Measurements from ENCODE around the gene GRIP2. TPM values are rescaled to one million over a fixed set of nuclear protein-coding genes. Genes with fewer than 3 reads are reported as not detected.

The GRIP2 gene
- total and polyA plus RNA-seq, 2 of the 4 experiments (the other 2 are of a cell fraction), result 0.05 TPM; not detected in 1

DNA sequence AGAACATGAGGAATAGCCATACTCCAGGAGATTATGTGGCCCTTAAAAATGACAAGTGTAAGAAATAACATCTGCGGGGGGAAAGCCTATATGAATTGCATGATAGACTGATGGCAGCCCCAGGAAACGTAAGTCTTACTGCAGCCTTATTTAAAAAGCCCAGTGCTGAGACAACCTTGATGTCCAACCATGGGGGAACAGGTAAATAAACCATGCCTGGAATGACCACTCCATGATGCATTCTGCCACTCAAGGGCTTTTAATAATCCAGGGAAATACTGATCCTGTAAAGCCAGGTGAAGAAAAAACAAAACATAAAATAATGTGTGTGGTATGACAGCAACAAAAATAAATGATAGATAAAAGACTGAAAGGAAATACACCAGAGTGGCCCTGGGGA lies 46.5 kb upstream of the GRIP2 start:
- no peak for TF ChIP-seq MXI1 (IDR thresholded peaks at IDR 0.05; ENCODE audit: borderline replicate concordance, low read depth, low read length)
- no peak for TF ChIP-seq RCOR1 (IDR thresholded peaks at IDR 0.05; ENCODE audit: insufficient replicate concordance, low read length)
- no peak for TF ChIP-seq FOS (IDR thresholded peaks at IDR 0.05; ENCODE audit: low read depth, low read length)
- no peak for TF ChIP-seq CEBPB (IDR thresholded peaks at IDR 0.05; ENCODE audit: low read depth, low read length)
- TF ChIP-seq, protein P1, sequence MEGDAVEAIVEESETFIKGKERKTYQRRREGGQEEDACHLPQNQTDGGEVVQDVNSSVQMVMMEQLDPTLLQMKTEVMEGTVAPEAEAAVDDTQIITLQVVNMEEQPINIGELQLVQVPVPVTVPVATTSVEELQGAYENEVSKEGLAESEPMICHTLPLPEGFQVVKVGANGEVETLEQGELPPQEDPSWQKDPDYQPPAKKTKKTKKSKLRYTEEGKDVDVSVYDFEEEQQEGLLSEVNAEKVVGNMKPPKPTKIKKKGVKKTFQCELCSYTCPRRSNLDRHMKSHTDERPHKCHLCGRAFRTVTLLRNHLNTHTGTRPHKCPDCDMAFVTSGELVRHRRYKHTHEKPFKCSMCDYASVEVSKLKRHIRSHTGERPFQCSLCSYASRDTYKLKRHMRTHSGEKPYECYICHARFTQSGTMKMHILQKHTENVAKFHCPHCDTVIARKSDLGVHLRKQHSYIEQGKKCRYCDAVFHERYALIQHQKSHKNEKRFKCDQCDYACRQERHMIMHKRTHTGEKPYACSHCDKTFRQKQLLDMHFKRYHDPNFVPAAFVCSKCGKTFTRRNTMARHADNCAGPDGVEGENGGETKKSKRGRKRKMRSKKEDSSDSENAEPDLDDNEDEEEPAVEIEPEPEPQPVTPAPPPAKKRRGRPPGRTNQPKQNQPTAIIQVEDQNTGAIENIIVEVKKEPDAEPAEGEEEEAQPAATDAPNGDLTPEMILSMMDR (conservative IDR thresholded peaks at IDR 0.05; ENCODE audit: low read depth, low read length), result no peak
- no peak for TF ChIP-seq BHLHE40 (IDR thresholded peaks at IDR 0.05; ENCODE audit: low read depth, low read length)
- no peak for TF ChIP-seq SMC3 (IDR thresholded peaks at IDR 0.05; ENCODE audit: low read depth, low read length)
- TF ChIP-seq RFX5 (IDR thresholded peaks at IDR 0.05; ENCODE audit: low read depth, low read length), result no peak
- TF ChIP-seq RAD21 (IDR thresholded peaks at IDR 0.05; ENCODE audit: low read length), result no peak
- Histone ChIP-seq H3K4me2 (ENCODE audit: low read depth, low read length) (no peak overlapping the region), H4K91ac (ENCODE audit: insufficient read depth, low read depth, low read length) (no peak overlapping the region), H3K27me3 (ENCODE audit: control insufficient read depth, insufficient read depth, low read length) (peaks cover 22% of the 10 kb centered on the region), H3K14ac (replicated peaks; ENCODE audit: low read depth, low read length) (no peak overlapping the region), H3K9me3 (ENCODE audit: control insufficient read depth, insufficient read depth, low read length) (no peaks in the 10 kb centered on the region), H2BK15ac (ENCODE audit: low read depth, low read length) (no peak overlapping the region), H3K36me3 (ENCODE audit: control insufficient read depth, insufficient read depth, low read length) (no peaks in the 10 kb centered on the region), H4K8ac (ENCODE audit: low read depth in 2 of 2, low read length in 2 of 2) (no peak overlapping the region), H3K4me1 (ENCODE audit: control insufficient read depth, insufficient read depth, low read length) (no peaks in the 10 kb centered on the region), H2BK20ac (ENCODE audit: low read depth, low read length) (no peak overlapping the region), H2AK5ac (ENCODE audit: low read depth, low read length) (no peak overlapping the region), H2BK120ac (ENCODE audit: low read depth, low read length) (no peak overlapping the region), H4K5ac (ENCODE audit: low read depth, low read length) (no peak overlapping the region), H3K18ac (ENCODE audit: low read depth, low read length) (no peak overlapping the region), H2AFZ (replicated peaks; ENCODE audit: low read length, poor library complexity) (no peak overlapping the region), H2AK9ac (replicated peaks; ENCODE audit: low read depth, low read length, poor library complexity) (no peak overlapping the region), H2BK5ac (ENCODE audit: low read depth, low read length, poor library complexity, severe bottlenecking) (no peak overlapping the region), H3K9ac (ENCODE audit: low read depth, low read length) (no peak overlapping the region), H3K79me1 (ENCODE audit: low read depth in 1 of 2, low read length in 2 of 2) (no peaks in the 10 kb centered on the region), H3K9me1 (ENCODE audit: insufficient read depth, low read length) (no peaks in the 10 kb centered on the region), H3K23ac (ENCODE audit: low read depth, low read length) (no peak overlapping the region), H3K4me3 (ENCODE audit: insufficient read depth, low read depth, low read length) (no peak overlapping the region), H3K4ac (ENCODE audit: low read depth, low read length) (no peak overlapping the region), H3K27ac (ENCODE audit: insufficient read depth, low read length) (no peak overlapping the region), H3K56ac (ENCODE audit: extremely low read depth, insufficient read depth, low read length) (no peak overlapping the region), H4K20me1 (ENCODE audit: insufficient read depth, low read length) (no peaks in the 10 kb centered on the region; the same call in 1 of the 2 replicates)
- in situ Hi-C loops (cut with MboI; ENCODE audit: low sequenced_read_pairs) (no loop called here), dilution Hi-C loops (cut with HindIII; ENCODE audit: low sequenced_read_pairs, unreplicated experiment) (no loop called here), intact Hi-C loops (cut with micrococcal nuclease) (no loop called here)
- DNase-seq (no peak), ATAC-seq (ENCODE audit: low read depth) (no peak)
- WGBS, 2 experiments (ENCODE audit: extremely low coverage in 2 of 2, insufficient read length in 1 of 2), result no CpG with 5 or more reads among the region's 2 CpGs
- POLR2A ChIA-PET (ENCODE audit: unreplicated experiment), result no interaction called here
- no TSS peak for BruUV-seq (replicated peaks)
- CTCF ChIA-PET, result no interaction called here

Data from IMR-90 (cell line).